Mesendoderm (in vitro differentiated cells): ENCODE measurements around the gene SYDE1.
A peak's percentile ranks its signal among the peaks of the same experiment; 100 is the strongest.

Experiments
- DNase-seq: peaks from one replicate; pipeline ENCODE4 v3.0.0; 2013
- H2AK5ac ChIP-seq: 2 replicates; pipeline ENCODE4 v1.6.1; 2013; ENCODE audit warnings: low read length, inconsistent platforms
- H2BK120ac ChIP-seq: 2 replicates; pipeline ENCODE4 v1.6.1; 2013; ENCODE audit warnings: low read depth, mild to moderate bottlenecking, low read length, moderate library complexity, mixed read lengths
- H2BK15ac ChIP-seq: replicated peaks from 2 replicates; pipeline ENCODE4 v1.6.1; 2013; ENCODE audit warnings: low read depth, mild to moderate bottlenecking, moderate library complexity
- H2BK5ac ChIP-seq: 2 replicates; pipeline ENCODE4 v1.6.1; 2013; ENCODE audit warnings: low read length, inconsistent platforms
- H3K18ac ChIP-seq: 2 replicates; pipeline ENCODE4 v1.6.1; 2013; ENCODE audit warnings: mild to moderate bottlenecking, low read length, mixed read lengths
- H3K23ac ChIP-seq: one replicate; pipeline ENCODE4 v1.6.1; 2013; ENCODE audit warnings: low read length
- H3K27ac ChIP-seq: 2 replicates; pipeline ENCODE4 v1.5.1; 2013; ENCODE audit warnings: low read depth, mild to moderate bottlenecking, inconsistent platforms, low read length, moderate library complexity
- H3K27me3 ChIP-seq: 2 replicates; pipeline ENCODE4 v1.6.1; 2013; ENCODE audit warnings: low read length, control low read depth, mild to moderate bottlenecking, inconsistent platforms; ENCODE audit not compliant: insufficient read depth, poor library complexity
- H3K36me3 ChIP-seq: 2 replicates; pipeline ENCODE4 v1.6.1; 2013; ENCODE audit warnings: low read length, inconsistent platforms; ENCODE audit not compliant: control insufficient read depth, insufficient read depth
- H3K4ac ChIP-seq: one replicate; pipeline ENCODE4 v1.6.1; 2013; ENCODE audit warnings: low read depth, mild to moderate bottlenecking, low read length, moderate library complexity
- H3K4me1 ChIP-seq: 2 replicates; pipeline ENCODE4 v1.6.1; 2013; ENCODE audit warnings: low read depth, low read length, inconsistent platforms; ENCODE audit not compliant: control insufficient read depth
- H3K4me2 ChIP-seq: 2 replicates; pipeline ENCODE4 v1.6.1; 2013; ENCODE audit warnings: low read length
- H3K4me3 ChIP-seq: 2 replicates; pipeline ENCODE4 v1.5.1; 2013; ENCODE audit warnings: mild to moderate bottlenecking, low read length
- H3K56ac ChIP-seq: one replicate; pipeline ENCODE4 v1.6.1; 2013; ENCODE audit warnings: low read length
- H3K79me1 ChIP-seq: 2 replicates; pipeline ENCODE4 v1.6.1; 2013; ENCODE audit warnings: low read length, inconsistent platforms
- H3K79me2 ChIP-seq: 2 replicates; pipeline ENCODE4 v1.6.1; 2013; ENCODE audit warnings: mild to moderate bottlenecking, low read length; ENCODE audit not compliant: control insufficient read depth, insufficient read depth
- H3K9ac ChIP-seq: 2 replicates; pipeline ENCODE4 v1.6.1; 2013; ENCODE audit warnings: low read length, inconsistent platforms
- H4K5ac ChIP-seq: one replicate; pipeline ENCODE4 v1.6.1; 2013; ENCODE audit warnings: low read length
- H4K8ac ChIP-seq: one replicate; pipeline ENCODE4 v1.6.1; 2013; ENCODE audit warnings: low read depth, mild to moderate bottlenecking, control low read depth, low read length, moderate library complexity
- WGBS: extraction: QIAGEN DNeasy Blood & Tissue Kit; methylation state at CpG from one replicate; pipeline ENCODE4 v1.1.7; 2013; ENCODE audit warnings: low lambda C conversion rate, missing lambda C conversion rate; ENCODE audit not compliant: insufficient coverage; ENCODE audit errors: extremely low coverage; 5-methylcytosine and 5-hydroxymethylcytosine counted together

The SYDE1 gene

GRCh38 chr19:15126131-15126910 is 19.1 kb downstream of the SYDE1 start:
- Histone ChIP-seq H4K8ac (no peak overlapping the region), H2BK5ac (no peak overlapping the region), H2BK15ac (no peak overlapping the region), H3K23ac (no peak overlapping the region), H3K27ac (no peak overlapping the region), H3K79me2 (peaks cover 4% of the 10 kb centered on the region), H3K18ac (no peak overlapping the region), H2BK120ac (no peak overlapping the region), H3K4ac (no peak overlapping the region), H3K4me3 (no peak overlapping the region), H3K4me1 (no peaks in the 10 kb centered on the region), H3K79me1 (peaks cover 9% of the 10 kb centered on the region), H3K9ac (peak overlapping the region; percentile 55), H3K27me3 (no peaks in the 10 kb centered on the region), H3K36me3 (no peaks in the 10 kb centered on the region), H4K5ac (no peak overlapping the region), H2AK5ac (no peak overlapping the region), H3K4me2 (no peak overlapping the region), H3K56ac (peak overlapping the region; percentile 69)
- no peak for DNase-seq
- no CpG with 5 or more reads among the region's 2 CpGs for WGBS

GRCh38 chr19:15128162-15128770 is 21.1 kb downstream of the SYDE1 start:
- no peak overlapping the region for H3K4me2 ChIP-seq
- H3K79me1 ChIP-seq = peaks cover 7% of the 10 kb centered on the region
- H3K4ac ChIP-seq = no peak overlapping the region
- no peaks in the 10 kb centered on the region for H3K27me3 ChIP-seq
- no peak overlapping the region for H2BK5ac ChIP-seq
- H3K18ac ChIP-seq = no peak overlapping the region
- H2BK120ac ChIP-seq = no peak overlapping the region
- H3K4me1 ChIP-seq = no peaks in the 10 kb centered on the region
- H3K9ac ChIP-seq = no peak overlapping the region
- no peak overlapping the region for H3K23ac ChIP-seq
- no peak overlapping the region for H2AK5ac ChIP-seq
- DNase-seq = no peak
- H2BK15ac ChIP-seq = no peak overlapping the region
- H4K5ac ChIP-seq = no peak overlapping the region
- H3K56ac ChIP-seq = no peak overlapping the region
- H3K27ac ChIP-seq = no peak overlapping the region
- peaks cover 4% of the 10 kb centered on the region for H3K79me2 ChIP-seq
- no peak overlapping the region for H4K8ac ChIP-seq
- H3K4me3 ChIP-seq = no peak overlapping the region
- no peaks in the 10 kb centered on the region for H3K36me3 ChIP-seq
- WGBS = no CpG with 5 or more reads among the region's 6 CpGs

- no peaks in the 10 kb centered on the region for H3K36me3 ChIP-seq
- H3K4me1 ChIP-seq = no peaks in the 10 kb centered on the region
- no peak overlapping the region for H4K5ac ChIP-seq
- H3K27ac ChIP-seq = no peak overlapping the region
- H2BK15ac ChIP-seq = no peak overlapping the region
- DNase-seq = peak; percentile 28
- no peak overlapping the region for H3K4me2 ChIP-seq
- no peaks in the 10 kb centered on the region for H3K79me2 ChIP-seq
- no peak overlapping the region for H3K4me3 ChIP-seq
- no peak overlapping the region for H2BK5ac ChIP-seq
- no peak overlapping the region for H3K9ac ChIP-seq
- no peak overlapping the region for H3K4ac ChIP-seq
- H2AK5ac ChIP-seq = no peak overlapping the region
- H3K56ac ChIP-seq = no peak overlapping the region
- H3K27me3 ChIP-seq = no peaks in the 10 kb centered on the region
- H3K23ac ChIP-seq = no peak overlapping the region
- H3K18ac ChIP-seq = no peak overlapping the region
- H4K8ac ChIP-seq = no peak overlapping the region
- H3K79me1 ChIP-seq = no peaks in the 10 kb centered on the region
- H2BK120ac ChIP-seq = no peak overlapping the region
- no CpG with 5 or more reads among the region's 16 CpGs for WGBS
Observed at GRCh38 chr19:15129856-15130585, 22.8 kb downstream of the SYDE1 start.

GRCh38 chr19:15136234-15136954 is 29.2 kb downstream of the SYDE1 start:
- no peaks in the 10 kb centered on the region for H3K36me3 ChIP-seq
- DNase-seq = no peak
- no peak overlapping the region for H3K23ac ChIP-seq
- no peak overlapping the region for H2AK5ac ChIP-seq
- WGBS = no CpG with 5 or more reads among the region's 2 CpGs
- H3K18ac ChIP-seq = no peak overlapping the region
- H3K4me2 ChIP-seq = no peak overlapping the region
- H2BK120ac ChIP-seq = no peak overlapping the region
- no peaks in the 10 kb centered on the region for H3K4me1 ChIP-seq
- H3K56ac ChIP-seq = no peak overlapping the region
- no peaks in the 10 kb centered on the region for H3K27me3 ChIP-seq
- H3K9ac ChIP-seq = no peak overlapping the region
- no peak overlapping the region for H3K4me3 ChIP-seq
- H2BK15ac ChIP-seq = no peak overlapping the region
- no peak overlapping the region for H2BK5ac ChIP-seq
- no peak overlapping the region for H3K27ac ChIP-seq
- no peak overlapping the region for H4K8ac ChIP-seq
- no peak overlapping the region for H4K5ac ChIP-seq
- H3K79me1 ChIP-seq = no peaks in the 10 kb centered on the region
- H3K4ac ChIP-seq = no peak overlapping the region
- no peaks in the 10 kb centered on the region for H3K79me2 ChIP-seq

GRCh38 chr19:15137777-15138176 is 30.6 kb downstream of the SYDE1 start:
- Histone ChIP-seq H3K23ac (no peak overlapping the region), H3K79me2 (no peaks in the 10 kb centered on the region), H2BK5ac (no peak overlapping the region), H2BK15ac (no peak overlapping the region), H2AK5ac (no peak overlapping the region), H3K18ac (no peak overlapping the region), H4K8ac (no peak overlapping the region), H3K79me1 (no peaks in the 10 kb centered on the region), H2BK120ac (no peak overlapping the region), H3K9ac (no peak overlapping the region), H4K5ac (no peak overlapping the region), H3K4me2 (no peak overlapping the region), H3K27me3 (no peaks in the 10 kb centered on the region), H3K4me3 (no peak overlapping the region), H3K56ac (no peak overlapping the region), H3K36me3 (no peaks in the 10 kb centered on the region), H3K4ac (no peak overlapping the region), H3K4me1 (no peaks in the 10 kb centered on the region), H3K27ac (no peak overlapping the region)
- DNase-seq = no peak
